Breast epithelium (tissue), 3 donors: ENCODE results near the gene FAM78B.

ENCODE experiments used
- CTCF ChIP-seq, 3 donors: fragments of 450-650 bp; IDR thresholded peaks; one replicate each; pipeline ENCODE4 v1.5.1; 2016 to 2017; ENCODE audit warnings: antibody characterized with exemption in 3 of 3, mild to moderate bottlenecking in 3 of 3, moderate library complexity in 3 of 3
- POLR2AphosphoS5 ChIP-seq, 3 donors: sonication (generic); formaldehyde crosslinking; IDR thresholded peaks; one replicate each; pipeline ENCODE4 v1.6.1; 2017; ENCODE audit warnings: antibody characterized with exemption in 3 of 3

- TF ChIP-seq CTCF (IDR thresholded peaks at IDR 0.05) (no peak), POLR2AphosphoS5 (IDR thresholded peaks at IDR 0.05) (no peak)
Observed at GRCh38 chr1:166080967-166081870, 85.6 kb downstream of the FAM78B start.
